ENCODE results near the gene NPR2.

The NPR2 gene

GRCh38 chr9:35832814-35833213 is 41.4 kb downstream of the NPR2 start:
- DNase-seq (ENCODE audit: low spot score), result no peak

- DNase-seq (ENCODE audit: low spot score), result no peak
These were observed 43.1 kb downstream of the NPR2 start for GRCh38 chr9:35834260-35835215.

GRCh38 chr9:35835216-35835632 is 43.8 kb downstream of the NPR2 start:
- DNase-seq (ENCODE audit: low spot score), result peak; percentile 50

- no peak for DNase-seq (ENCODE audit: low spot score)
These were observed 44.4 kb downstream of the NPR2 start for GRCh38 chr9:35835766-35836165.

- DNase-seq (ENCODE audit: low spot score), result no peak
These were observed 45.2 kb downstream of the NPR2 start for GRCh38 chr9:35836595-35836994.

GRCh38 chr9:35839926-35840325 is 48.5 kb downstream of the NPR2 start:
- DNase-seq (ENCODE audit: low spot score), result no peak

GRCh38 chr9:35840881-35841644 is 49.7 kb downstream of the NPR2 start:
- no peak for DNase-seq (ENCODE audit: low spot score)

- no peak for DNase-seq (ENCODE audit: low spot score)
These were observed 50.2 kb downstream of the NPR2 start for GRCh38 chr9:35841645-35841900.

GRCh38 chr9:35842020-35842745 is 50.8 kb downstream of the NPR2 start:
- DNase-seq (ENCODE audit: low spot score), result no peak

- no peak for DNase-seq (ENCODE audit: low spot score)
These were observed 51.4 kb downstream of the NPR2 start for GRCh38 chr9:35842795-35843194.

- DNase-seq (ENCODE audit: low spot score), result no peak
These were observed 53.4 kb downstream of the NPR2 start for GRCh38 chr9:35844628-35845270.

GRCh38 chr9:35845824-35846771 is 54.7 kb downstream of the NPR2 start:
- no peak for DNase-seq (ENCODE audit: low spot score)

- DNase-seq (ENCODE audit: low spot score), result no peak
These were observed 56.6 kb downstream of the NPR2 start for GRCh38 chr9:35847792-35848572.

- no peak for DNase-seq (ENCODE audit: low spot score)
These were observed 61.0 kb downstream of the NPR2 start for GRCh38 chr9:35852267-35852815.

GRCh38 chr9:35852876-35853865 is 61.8 kb downstream of the NPR2 start:
- no peak for DNase-seq (ENCODE audit: low spot score)

GRCh38 chr9:35854091-35854762 is 62.8 kb downstream of the NPR2 start:
- DNase-seq (ENCODE audit: low spot score), result no peak

GRCh38 chr9:35856206-35856605 is 64.8 kb downstream of the NPR2 start:
- no peak for DNase-seq (ENCODE audit: low spot score)

GRCh38 chr9:35856882-35857281 is 65.5 kb downstream of the NPR2 start:
- no peak for DNase-seq (ENCODE audit: low spot score)

Data from D341Med (cell line).